Naive B cell (primary cell): ENCODE measurements around the gene ZNF496. TPM values are rescaled to one million over a fixed set of nuclear protein-coding genes. Genes with fewer than 3 reads are reported as not detected.
A peak's percentile ranks its signal among the peaks of the same experiment; 100 is the strongest.
"Not testable (repeated sequence)": the region's sequence is repeated elsewhere in the genome, so short reads cannot be mapped to it uniquely, and the experiment has no call there.

Experiments
- ATAC-seq, 2 donors: fragments of 150-1000 bp; cut with Tn5 transposase; 2 replicates each; pipeline ENCODE4 v1.10.0; 2021; ENCODE audit warnings: low read depth in 2 of 2, mild to moderate bottlenecking in 2 of 2, moderate library complexity in 2 of 2
- DNase-seq: peaks from one replicate; pipeline ENCODE4 v3.0.0; 2022
- H3K27ac Mint-ChIP-seq, 6 donors: one replicate each; pipeline ENCODE4 v1.8.0; 2020 to 2022; ENCODE audit warnings: mild to moderate bottlenecking in 6 of 6, mixed read lengths in 6 of 6, moderate library complexity in 5 of 6, inconsistent platforms in 2 of 6
- H3K27me3 Mint-ChIP-seq, 3 donors: one replicate each; pipeline ENCODE4 v1.8.0; 2021 to 2022; ENCODE audit warnings: mixed read lengths in 3 of 3, mild to moderate bottlenecking in 1 of 3
- H3K36me3 Mint-ChIP-seq, 2 donors: one replicate each; pipeline ENCODE4 v1.8.0; 2020 to 2022; ENCODE audit warnings: mixed read lengths in 2 of 2, inconsistent platforms in 1 of 2, mild to moderate bottlenecking in 1 of 2
- H3K4me1 Mint-ChIP-seq, 3 donors: one replicate each; pipeline ENCODE4 v1.8.0; 2020 to 2022; ENCODE audit warnings: mixed read lengths in 3 of 3, inconsistent platforms in 1 of 3, mild to moderate bottlenecking in 1 of 3, moderate library complexity in 1 of 3
- H3K4me3 Mint-ChIP-seq, 8 donors: one replicate each; pipeline ENCODE4 v1.8.0; 2020 to 2022; ENCODE audit warnings: mild to moderate bottlenecking in 8 of 8, mixed read lengths in 8 of 8, moderate library complexity in 8 of 8, inconsistent platforms in 2 of 8
- H3K9me3 Mint-ChIP-seq, 7 donors: one replicate each; pipeline ENCODE4 v1.8.0; 2020 to 2022; ENCODE audit warnings: mixed read lengths in 7 of 7, mild to moderate bottlenecking in 5 of 7, inconsistent platforms in 2 of 7, moderate library complexity in 1 of 7
- polyA plus RNA-seq, 6 donors: library from polyadenylated mRNA; unstranded; fragments of 300-500 nt; fragmentation: Illumina TruSeq; gene quantifications; one replicate each; pipeline ENCODE4 v1.2.3, GENCODE V29; 2021; ENCODE audit warnings: low read depth in 6 of 6

Gene ZNF496
- polyA plus RNA-seq, 6 donors from 2014 or later = 2.8 to 6.6 (median 4.6) TPM

GRCh38 chr1:247268390-247269045 lies 63.1 kb downstream of the ZNF496 start:
- H3K4me1 Mint-ChIP-seq = no peaks in the 10 kb centered on the region
- no peak for DNase-seq
- H3K4me3 Mint-ChIP-seq = no peak overlapping the region
- no peaks in the 10 kb centered on the region for H3K27me3 Mint-ChIP-seq
- ATAC-seq = no peak
- H3K36me3 Mint-ChIP-seq = peaks cover 9 to 10% of the 10 kb centered on the region in 2 donors
- H3K9me3 Mint-ChIP-seq = peaks cover 11 to 35% (median 23%) of the 10 kb centered on the region in 7 donors
- no peak overlapping the region for H3K27ac Mint-ChIP-seq

- H3K9me3 Mint-ChIP-seq = peaks cover 4 to 41% (median 17%) of the 10 kb centered on the region in 7 donors
These were observed 65.6 kb downstream of the ZNF496 start for GRCh38 chr1:247266053-247266452.

GRCh38 chr1:247255772-247256171 lies 75.9 kb downstream of the ZNF496 start, which contains the start of gene VN1R5:
Gene VN1R5 (plus strand): TSS chr1:247256072.
- not testable (repeated sequence) for H3K4me3 Mint-ChIP-seq, ATAC-seq, DNase-seq, H3K4me1 Mint-ChIP-seq, H3K36me3 Mint-ChIP-seq
- Mint-ChIP-seq H3K27ac (peak within 1 kb of the TSS in 1 of 6 donors; percentile 59), H3K9me3 (peaks cover 2 to 15% (median 8%) of the 10 kb centered on the region in 7 donors), H3K27me3 (peaks cover 6 to 29% (median 8%) of the 10 kb centered on the region in 3 donors)

More at GRCh38 chr1:247266053-247266452, 65.6 kb downstream of the ZNF496 start:
- H3K4me1 Mint-ChIP-seq = no peaks in the 10 kb centered on the region
- H3K36me3 Mint-ChIP-seq = peaks cover 0 to 5% of the 10 kb centered on the region in 2 donors
- peaks cover 0 to 4% (median 0%) of the 10 kb centered on the region in 3 donors for H3K27me3 Mint-ChIP-seq
- ATAC-seq (no peak), DNase-seq (no peak)
- no peak overlapping the region for H3K27ac Mint-ChIP-seq
- no peak overlapping the region for H3K4me3 Mint-ChIP-seq

- Mint-ChIP-seq H3K4me3 (no peak overlapping the region), H3K27me3 (peaks cover 3 to 20% (median 8%) of the 10 kb centered on the region in 3 donors), H3K4me1 (no peaks in the 10 kb centered on the region), H3K27ac (no peak overlapping the region), H3K36me3 (peaks cover 0 to 6% of the 10 kb centered on the region in 2 donors), H3K9me3 (peaks cover 11 to 65% (median 30%) of the 10 kb centered on the region in 7 donors)
- DNase-seq (no peak), ATAC-seq (no peak)
These were observed 84.1 kb downstream of the ZNF496 start for GRCh38 chr1:247247568-247247967.

Other genes with a start within 250 kb of the ZNF496 start
- gene ZNF669, start 227.5 kb downstream of the ZNF496 start, polyA plus RNA-seq = 10 to 100 TPM; 40.1 to 82.0 (median 63.6) TPM
- 10 to 100 TPM in 5 of 6 donors, 1 to 10 TPM in 1; 7.9 to 17.5 (median 10.6) TPM for gene ZNF124, start 159.8 kb downstream of the ZNF496 start, polyA plus RNA-seq
- gene VN1R5, start 75.8 kb downstream of the ZNF496 start, polyA plus RNA-seq = not detected
- under 1 TPM in 3 of 6 donors, not detected in 3; 0.09 to 0.17 (median 0.11) TPM for gene NLRP3, start 84.3 kb upstream of the ZNF496 start, polyA plus RNA-seq
- gene OR2B11, start 126.2 kb upstream of the ZNF496 start, polyA plus RNA-seq = not detected
- not detected for gene OR2C3, start 204.6 kb upstream of the ZNF496 start, polyA plus RNA-seq
- under 1 TPM in 1 of 6 donors, not detected in 5; 0.15 TPM for gene GCSAML, start 217.3 kb upstream of the ZNF496 start, polyA plus RNA-seq